K562 (cell line): ENCODE measurements around the gene TM7SF2. TPM values are rescaled to one million over a fixed set of nuclear protein-coding genes. Genes with fewer than 3 reads are reported as not detected.
A peak's percentile ranks its signal among the peaks of the same experiment; 100 is the strongest.

Experiments used
- AFF4 ChIP-seq: sonication (generic); formaldehyde crosslinking; IDR thresholded peaks from 2 replicates; pipeline ENCODE4 v1.8.0; 2023; ENCODE audit warnings: mild to moderate bottlenecking, missing genetic modification reagents
- CHAMP1 ChIP-seq: fragments of 450-650 bp; IDR thresholded peaks from 2 replicates; pipeline ENCODE4 v1.6.1; 2016; ENCODE audit warnings: mild to moderate bottlenecking
- HNRNPK ChIP-seq: fragments of 200-400 bp; formaldehyde crosslinking; IDR thresholded peaks from one replicate; pipeline ENCODE4 v1.6.1; 2018; ENCODE audit warnings: mild to moderate bottlenecking, low read depth, low read length; ENCODE audit not compliant: poor library complexity, severe bottlenecking
- IRF2 ChIP-seq: sonication (generic); formaldehyde crosslinking; IDR thresholded peaks from 2 replicates; pipeline ENCODE4 v1.8.1; 2022; ENCODE audit warnings: mild to moderate bottlenecking, missing genetic modification reagents
- KLF13 ChIP-seq: fragments of 450-650 bp; IDR thresholded peaks from 2 replicates; pipeline ENCODE4 v1.6.1; 2016; ENCODE audit warnings: missing genetic modification characterization, low read depth, mild to moderate bottlenecking, missing compliant biosample characterization, moderate library complexity, borderline replicate concordance
- MXI1 ChIP-seq: IDR thresholded peaks from 2 replicates; pipeline ENCODE4 v1.6.1; 2011; ENCODE audit warnings: low read depth, mild to moderate bottlenecking, improper control_type of control experiment, low read length
- NBN ChIP-seq: fragments of 450-650 bp; IDR thresholded peaks from 2 replicates; pipeline ENCODE4 v1.6.1; 2016; ENCODE audit warnings: low read depth, mild to moderate bottlenecking
- ZBTB11 ChIP-seq, 3 experiments: fragments of 200-800 bp in 1 of 3; fragments of 250-450 bp in 1 of 3; fragments of 450-650 bp in 1 of 3; sonication (Bioruptor Pico) in 1 of 3; sonication (Bioruptor generic) in 1 of 3; formaldehyde crosslinking in 1 of 3; IDR thresholded peaks; 2 replicates each; pipeline versions ENCODE4 v1.6.1 to v1.8.0; 2016 to 2022; ENCODE audit warnings: mild to moderate bottlenecking in 2 of 3, missing genetic modification characterization in 2 of 3, missing compliant biosample characterization in 1 of 3, moderate library complexity in 1 of 3
- ZNF146 ChIP-seq: IDR thresholded peaks from one replicate; pipeline ENCODE4 v1.6.1; 2018; ENCODE audit warnings: missing compliant biosample characterization; ENCODE audit not compliant: unreplicated experiment
- ZNF785 ChIP-seq: fragments of 250-450 bp; sonication (Bioruptor Pico); IDR thresholded peaks from 2 replicates; pipeline ENCODE4 v1.4.0; 2020; ENCODE audit warnings: mild to moderate bottlenecking
- polyA plus RNA-seq, 8 experiments: library from polyadenylated mRNA; depleted of rRNA in 4 of 8; stranded (reverse) in 5 of 8; unstranded in 3 of 8; fragments of >200 nt; fragmentation: Nextera tagmentation in 2 of 8; fragmentation: Illumina TruSeq in 1 of 8; extraction: Ambion mirVana in 2 of 8; extraction: Trizol in 1 of 8; gene quantifications; 2 replicates each; pipeline versions ENCODE4 v1.2.1 to v1.2.3, GENCODE V29; 2011 to 2014; ENCODE audit warnings: inconsistent platforms in 1 of 8, missing spikeins in 1 of 8
- total RNA-seq, 7 experiments: library from RNA; depleted of rRNA in 6 of 7; stranded (reverse); fragments of >200 nt in 6 of 7; fragmentation: Illumina TruSeq in 2 of 7; extraction: Trizol in 2 of 7; gene quantifications; 2 replicates each; pipeline versions ENCODE4 v1.2.1 to v1.2.3, GENCODE V29; 2011 to 2021; ENCODE audit warnings: low replicate concordance in 1 of 7
- TF ChIP-seq, protein P1 (sequence below): fragments of 450-650 bp; conservative IDR thresholded peaks from 2 replicates; pipeline ENCODE4 v1.6.1; 2016; ENCODE audit warnings: missing genetic modification characterization, low read depth, mild to moderate bottlenecking, control low read depth, missing compliant biosample characterization
- TF ChIP-seq, protein P2 (sequence below): fragments of 250-450 bp; sonication (Bioruptor Pico); IDR thresholded peaks from 2 replicates; pipeline ENCODE4 v1.4.0; 2020; ENCODE audit warnings: mild to moderate bottlenecking, moderate library complexity

The TM7SF2 gene
- total and polyA plus RNA-seq, 9 of the 15 experiments (the other 6 are each of a cell fraction or from before 2014, with no cell fraction given): 1.2 to 22.0 (median 14.3) TPM

GRCh38 chr11:65083834-65084597 is 27.7 kb upstream of the TM7SF2 start, which contains the start of the genes CDCA5 and ZFPL1 (continued):
- TF ChIP-seq AFF4 (CRISPR knock-in tag): peak; percentile 70
- TF ChIP-seq HNRNPK: no peak
- peak; percentile 93 for TF ChIP-seq NBN
- peak; percentile 74; the same call in 1 of the 2 replicates for TF ChIP-seq MXI1
- no peak for TF ChIP-seq IRF2 (CRISPR knock-in tag)
- TF ChIP-seq, protein P1, sequence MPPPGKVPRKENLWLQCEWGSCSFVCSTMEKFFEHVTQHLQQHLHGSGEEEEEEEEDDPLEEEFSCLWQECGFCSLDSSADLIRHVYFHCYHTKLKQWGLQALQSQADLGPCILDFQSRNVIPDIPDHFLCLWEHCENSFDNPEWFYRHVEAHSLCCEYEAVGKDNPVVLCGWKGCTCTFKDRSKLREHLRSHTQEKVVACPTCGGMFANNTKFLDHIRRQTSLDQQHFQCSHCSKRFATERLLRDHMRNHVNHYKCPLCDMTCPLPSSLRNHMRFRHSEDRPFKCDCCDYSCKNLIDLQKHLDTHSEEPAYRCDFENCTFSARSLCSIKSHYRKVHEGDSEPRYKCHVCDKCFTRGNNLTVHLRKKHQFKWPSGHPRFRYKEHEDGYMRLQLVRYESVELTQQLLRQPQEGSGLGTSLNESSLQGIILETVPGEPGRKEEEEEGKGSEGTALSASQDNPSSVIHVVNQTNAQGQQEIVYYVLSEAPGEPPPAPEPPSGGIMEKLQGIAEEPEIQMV (tag): no peak
- peak; percentile 91 for TF ChIP-seq KLF13 (tag)
- no peak for TF ChIP-seq CHAMP1
- TF ChIP-seq ZNF785 (CRISPR knock-in tag): no peak
- TF ChIP-seq ZNF146 (CRISPR knock-in tag): no peak
- peak; percentile 74 to 96 (median 87); a peak in 5 of 6 replicates for TF ChIP-seq ZBTB11 (CRISPR knock-in tag; IDR thresholded peaks at IDR 0.05)
- TF ChIP-seq, protein P2, sequence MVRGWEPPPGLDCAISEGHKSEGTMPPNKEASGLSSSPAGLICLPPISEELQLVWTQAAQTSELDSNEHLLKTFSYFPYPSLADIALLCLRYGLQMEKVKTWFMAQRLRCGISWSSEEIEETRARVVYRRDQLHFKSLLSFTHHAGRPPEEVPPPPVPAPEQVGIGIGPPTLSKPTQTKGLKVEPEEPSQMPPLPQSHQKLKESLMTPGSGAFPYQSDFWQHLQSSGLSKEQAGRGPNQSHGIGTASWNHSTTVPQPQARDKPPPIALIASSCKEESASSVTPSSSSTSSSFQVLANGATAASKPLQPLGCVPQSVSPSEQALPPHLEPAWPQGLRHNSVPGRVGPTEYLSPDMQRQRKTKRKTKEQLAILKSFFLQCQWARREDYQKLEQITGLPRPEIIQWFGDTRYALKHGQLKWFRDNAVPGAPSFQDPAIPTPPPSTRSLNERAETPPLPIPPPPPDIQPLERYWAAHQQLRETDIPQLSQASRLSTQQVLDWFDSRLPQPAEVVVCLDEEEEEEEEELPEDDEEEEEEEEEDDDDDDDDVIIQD: no peak
